BJ (cell line): ENCODE measurements around the gene CACNA1E. TPM values are rescaled to one million over a fixed set of nuclear protein-coding genes. Genes with fewer than 3 reads are reported as not detected.

Experiments
- CTCF ChIA-PET: fragments of 350-600 bp; formaldehyde crosslinking; extraction: SDS; loops from one replicate; lab custom pipeline; 2021; ENCODE audit warnings: antibody characterized with exemption, inconsistent platforms; lab: Yijun Ruan, JAX
- POLR2A ChIA-PET: fragments of 300-600 bp; sonication (Branson Sonifier 250); formaldehyde crosslinking; extraction: SDS; loops from one replicate; lab custom pipeline; 2021; ENCODE audit warnings: antibody characterized with exemption; lab: Charles Lee
- DNase-seq: peaks from one replicate; pipeline ENCODE4 v3.0.0-alpha.2; 2011; ENCODE audit warnings: low read depth
- H3K27me3 ChIP-seq: 2 replicates; pipeline ENCODE4 v1.6.0; 2011; ENCODE audit warnings: low read length; ENCODE audit not compliant: control insufficient read depth, insufficient read depth
- H3K36me3 ChIP-seq: 2 replicates; pipeline ENCODE4 v1.5.1; 2011; ENCODE audit warnings: low read length; ENCODE audit not compliant: control insufficient read depth, insufficient read depth
- H3K4me3 ChIP-seq: 2 replicates; pipeline ENCODE4 v1.5.1; 2011; ENCODE audit warnings: low read depth, mild to moderate bottlenecking, control low read depth, low read length
- polyA plus RNA-seq: library from polyadenylated mRNA; depleted of rRNA; stranded (reverse); fragments of >200 nt; gene quantifications from 2 replicates; pipeline ENCODE4 v1.2.3, GENCODE V29; 2011
- TF ChIP-seq, protein P1 (sequence below): IDR thresholded peaks from 2 replicates; pipeline ENCODE4 v1.5.1; 2011; ENCODE audit warnings: low read depth, mild to moderate bottlenecking, control low read depth, inconsistent platforms, low read length, moderate library complexity; ENCODE audit not compliant: insufficient read depth

Gene CACNA1E
- polyA plus RNA-seq, 1 experiment, result not detected

DNA sequence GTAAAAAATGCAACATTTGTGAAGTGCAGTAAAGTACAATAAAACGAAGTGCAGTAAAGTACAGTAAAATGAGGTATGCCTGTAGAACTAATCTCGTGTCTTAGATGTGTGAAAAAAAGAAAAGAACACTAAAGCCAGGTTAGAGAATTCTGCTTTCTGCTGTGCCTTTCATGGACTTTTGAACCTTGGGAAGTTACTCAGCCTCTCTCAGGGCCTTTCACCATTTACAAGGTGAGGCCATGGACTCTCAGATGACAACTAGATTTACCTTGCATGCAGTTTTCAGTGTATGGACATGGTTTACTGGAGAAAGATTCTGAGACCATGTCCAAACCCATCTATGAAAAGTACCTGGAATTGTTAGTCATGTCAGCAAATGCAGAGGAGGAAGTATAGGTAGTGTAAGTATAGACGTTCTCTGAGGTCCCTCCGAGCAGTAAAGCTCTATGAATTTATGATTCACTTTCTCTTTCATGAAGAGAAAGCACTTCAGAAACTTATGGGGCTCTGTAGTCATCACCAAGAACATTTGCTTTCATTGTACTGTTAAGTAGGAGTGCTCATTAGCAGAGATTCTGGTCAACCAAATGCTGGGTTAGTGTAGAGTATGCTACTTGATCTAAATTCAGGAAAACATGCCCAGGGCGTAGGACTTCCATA, 143.1 kb downstream of the CACNA1E start:
- no peak for DNase-seq
- ChIA-PET CTCF (no interaction called here), POLR2A (no interaction called here)
- Histone ChIP-seq H3K4me3 (no peak overlapping the region), H3K36me3 (no peaks in the 10 kb centered on the region), H3K27me3 (no peaks in the 10 kb centered on the region)
- TF ChIP-seq, protein P1, sequence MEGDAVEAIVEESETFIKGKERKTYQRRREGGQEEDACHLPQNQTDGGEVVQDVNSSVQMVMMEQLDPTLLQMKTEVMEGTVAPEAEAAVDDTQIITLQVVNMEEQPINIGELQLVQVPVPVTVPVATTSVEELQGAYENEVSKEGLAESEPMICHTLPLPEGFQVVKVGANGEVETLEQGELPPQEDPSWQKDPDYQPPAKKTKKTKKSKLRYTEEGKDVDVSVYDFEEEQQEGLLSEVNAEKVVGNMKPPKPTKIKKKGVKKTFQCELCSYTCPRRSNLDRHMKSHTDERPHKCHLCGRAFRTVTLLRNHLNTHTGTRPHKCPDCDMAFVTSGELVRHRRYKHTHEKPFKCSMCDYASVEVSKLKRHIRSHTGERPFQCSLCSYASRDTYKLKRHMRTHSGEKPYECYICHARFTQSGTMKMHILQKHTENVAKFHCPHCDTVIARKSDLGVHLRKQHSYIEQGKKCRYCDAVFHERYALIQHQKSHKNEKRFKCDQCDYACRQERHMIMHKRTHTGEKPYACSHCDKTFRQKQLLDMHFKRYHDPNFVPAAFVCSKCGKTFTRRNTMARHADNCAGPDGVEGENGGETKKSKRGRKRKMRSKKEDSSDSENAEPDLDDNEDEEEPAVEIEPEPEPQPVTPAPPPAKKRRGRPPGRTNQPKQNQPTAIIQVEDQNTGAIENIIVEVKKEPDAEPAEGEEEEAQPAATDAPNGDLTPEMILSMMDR, result no peak

DNA sequence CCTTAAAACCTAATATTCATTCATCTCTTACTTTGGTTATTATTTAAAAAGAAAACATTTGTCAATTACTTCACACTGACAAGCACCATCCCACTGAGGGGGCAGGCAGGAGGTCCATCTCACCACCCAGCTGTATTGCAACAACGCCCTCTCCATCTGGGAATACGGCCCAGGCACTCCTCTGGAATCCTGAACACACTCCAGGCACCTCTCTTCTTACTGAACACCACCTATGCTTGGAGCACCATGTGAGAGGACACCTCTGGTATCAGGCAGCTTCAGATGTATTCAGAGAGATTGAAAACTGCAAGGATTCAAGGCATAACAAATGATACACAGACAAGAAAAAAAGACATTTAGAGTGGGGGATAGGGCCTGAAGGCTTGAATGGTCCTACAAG, 147.1 kb downstream of the CACNA1E start:
- TF ChIP-seq, protein P1, result no peak
- POLR2A ChIA-PET, result no interaction called here

DNA sequence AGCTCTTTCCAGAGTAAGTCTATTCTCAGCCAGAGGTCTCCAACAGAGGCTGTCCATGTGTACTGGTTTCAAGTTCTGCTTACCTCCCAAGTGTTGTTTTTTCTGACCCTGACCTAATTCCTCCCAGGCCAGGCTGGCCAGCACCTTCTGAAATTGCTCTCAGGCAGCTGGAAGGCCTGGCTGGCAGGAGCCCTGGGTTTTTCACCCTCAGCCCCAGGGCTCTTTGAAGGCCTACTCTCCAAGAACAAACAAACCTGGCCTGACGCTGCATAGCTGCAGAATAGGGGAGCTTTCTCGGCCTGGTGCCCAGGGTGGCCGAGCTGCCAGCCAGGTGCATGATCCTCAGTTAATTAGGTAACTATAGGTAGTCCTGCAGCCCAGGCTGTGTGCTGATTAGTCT, 147.5 kb downstream of the CACNA1E start:
- no peak for DNase-seq
- TF ChIP-seq, protein P1, result no peak
- H3K36me3 ChIP-seq, result no peaks in the 10 kb centered on the region
- no peak overlapping the region for H3K4me3 ChIP-seq
- no peaks in the 10 kb centered on the region for H3K27me3 ChIP-seq
- ChIA-PET POLR2A (no interaction called here), CTCF (no interaction called here)

More for the DNA sequence above, 147.1 kb downstream of the CACNA1E start:
- Histone ChIP-seq H3K27me3 (no peaks in the 10 kb centered on the region), H3K4me3 (no peak overlapping the region), H3K36me3 (no peaks in the 10 kb centered on the region)
- no peak for DNase-seq
- CTCF ChIA-PET, result no interaction called here

DNA sequence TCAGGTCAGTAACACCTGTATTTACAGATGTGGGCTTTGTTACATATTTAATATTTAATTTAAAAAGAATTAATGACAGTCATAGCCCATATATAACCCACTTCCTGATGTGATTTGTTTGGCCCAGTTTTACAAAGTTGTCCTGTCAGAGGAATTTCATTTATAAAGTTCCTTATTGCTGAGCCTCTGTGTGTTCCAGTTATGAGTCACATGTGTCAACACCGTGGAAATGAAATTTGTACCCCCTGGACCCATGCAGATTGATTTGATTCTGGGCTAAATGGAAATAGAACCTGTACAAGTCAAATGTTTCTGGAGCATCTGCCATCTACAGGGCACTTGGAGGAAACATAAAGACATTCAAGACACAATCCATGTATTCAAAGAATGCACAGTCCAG, 149.2 kb downstream of the CACNA1E start:
- no peaks in the 10 kb centered on the region for H3K27me3 ChIP-seq
- TF ChIP-seq, protein P1, result no peak
- CTCF ChIA-PET, result no interaction called here
- H3K36me3 ChIP-seq, result no peaks in the 10 kb centered on the region
- POLR2A ChIA-PET, result no interaction called here
- no peak for DNase-seq
- no peak overlapping the region for H3K4me3 ChIP-seq

DNA sequence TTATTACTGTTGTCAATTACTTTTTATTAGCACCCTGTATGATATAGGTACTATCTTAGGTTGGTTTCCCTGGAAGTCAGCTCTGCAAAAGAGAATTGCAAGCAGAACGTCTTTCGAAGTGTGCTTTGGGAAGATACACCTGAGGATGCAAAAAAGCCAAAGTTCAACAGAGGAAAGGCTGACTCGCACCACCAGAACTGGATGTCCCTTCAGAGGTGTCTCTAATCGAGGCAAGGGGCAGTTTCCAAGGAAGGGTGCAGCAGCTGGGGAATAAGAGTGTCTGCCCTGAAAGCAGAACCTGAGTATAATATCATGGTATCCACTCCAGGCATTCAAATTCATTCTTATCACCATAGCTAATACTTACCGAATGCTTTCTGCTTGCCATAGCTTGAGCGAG, 149.6 kb downstream of the CACNA1E start:
- ChIA-PET POLR2A (no interaction called here), CTCF (no interaction called here)
- H3K36me3 ChIP-seq, result no peaks in the 10 kb centered on the region
- TF ChIP-seq, protein P1, result no peak
- no peak for DNase-seq
- H3K27me3 ChIP-seq, result no peaks in the 10 kb centered on the region
- H3K4me3 ChIP-seq, result no peak overlapping the region
